ENCODE data around the gene HIVEP3. TPM values are rescaled to one million over a fixed set of nuclear protein-coding genes. Genes with fewer than 3 reads are reported as not detected.
A peak's percentile ranks its signal among the peaks of the same experiment; 100 is the strongest.

The HIVEP3 gene
- polyA plus RNA-seq, 1 of the 3 experiments (the other 2 are of a cell fraction) = 6.4 TPM

DNA sequence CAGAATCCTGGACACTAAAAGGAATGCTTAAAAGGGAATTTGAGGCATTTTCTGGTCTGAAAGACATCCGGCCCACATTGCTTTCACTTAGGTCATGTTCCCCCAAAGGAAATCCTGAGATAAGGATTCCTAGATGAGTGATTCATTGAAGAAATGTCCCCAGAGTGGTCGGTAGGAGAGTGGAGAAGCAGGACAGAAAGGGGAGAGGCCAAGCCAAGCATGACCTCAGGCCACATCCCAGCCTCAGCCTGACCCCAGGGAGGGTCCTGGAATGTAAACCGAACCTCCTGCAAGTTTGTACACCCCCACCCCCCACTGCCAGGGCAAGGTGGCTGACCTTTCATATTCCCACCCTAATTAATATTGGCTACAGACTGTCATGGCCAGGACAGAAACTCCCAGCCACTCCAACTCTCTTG, 16.6 kb downstream of the HIVEP3 start:
- ChIA-PET CTCF (interaction anchor here (1.6 kb wide), 1 partner anchor 328 kb away, joined by 5 read pairs; no protein-coding TSS in a partner anchor), POLR2A (no interaction called here)
- peaks cover 20% of the 10 kb centered on the region for H3K79me2 ChIP-seq (ENCODE audit: insufficient read depth)
- H3F3A ChIP-seq (replicated peaks; ENCODE audit: insufficient read depth) = peaks cover 28% of the 10 kb centered on the region
- DNase-seq = no peak
- peaks cover 10 to 47% of the 10 kb centered on the region in 2 experiments; a peak in 3 of 4 replicates for H3K4me1 ChIP-seq (ENCODE audit: control insufficient read depth in 1 of 2, insufficient read depth in 2 of 2, low read depth in 1 of 2, low read length in 1 of 2)
- TF ChIP-seq POLR2AphosphoS5 (IDR thresholded peaks at IDR 0.05; ENCODE audit: low read depth, low read length) = peak; percentile 72; the same call in 1 of the 2 replicates
- peak; percentile 18; the same call in 1 of the 2 replicates for TF ChIP-seq MAX (IDR thresholded peaks at IDR 0.05; ENCODE audit: low read depth)
- no peak for TF ChIP-seq CTCF (IDR thresholded peaks at IDR 0.05)
- TF ChIP-seq FOSL2 (IDR thresholded peaks at IDR 0.05; ENCODE audit: borderline replicate concordance, low read depth) = peak; percentile 89
- peak; percentile 51; the same call in 1 of the 2 replicates for TF ChIP-seq NFIC (IDR thresholded peaks at IDR 0.05; ENCODE audit: borderline replicate concordance)
- peak in 1 of 2 experiments; percentile 86; a peak in 2 of 4 replicates for TF ChIP-seq EP300 (IDR thresholded peaks at IDR 0.05; ENCODE audit: borderline replicate concordance in 1 of 2, low read depth in 1 of 2, low read length in 1 of 2)
- TF ChIP-seq RXRA (IDR thresholded peaks at IDR 0.05; ENCODE audit: borderline replicate concordance, low read depth) = peak; percentile 88; the same call in 1 of the 2 replicates
- peak; percentile 79 for TF ChIP-seq JUND (IDR thresholded peaks at IDR 0.05)
- TF ChIP-seq SMC3 (IDR thresholded peaks at IDR 0.05; ENCODE audit: low read depth, low read length) = no peak
- TF ChIP-seq TEAD4 (IDR thresholded peaks at IDR 0.05; ENCODE audit: borderline replicate concordance, insufficient read depth) = peak; percentile 90
- TF ChIP-seq NRF1 (IDR thresholded peaks at IDR 0.05; ENCODE audit: low read depth, low read length) = no peak
- TF ChIP-seq TCF12 (IDR thresholded peaks at IDR 0.05) = peak; percentile 75
- no peak for TF ChIP-seq RAD21 (IDR thresholded peaks at IDR 0.05; ENCODE audit: low read length)
- 0 out of 2 replicates have a peak, but pooled peaks have one; percentile 43 for TF ChIP-seq SIN3A (IDR thresholded peaks at IDR 0.05; ENCODE audit: borderline replicate concordance, low read depth, low read length)
- TF ChIP-seq ZBTB33 (IDR thresholded peaks at IDR 0.05; ENCODE audit: borderline replicate concordance, low read depth) = no peak
- TF ChIP-seq, protein P1, sequence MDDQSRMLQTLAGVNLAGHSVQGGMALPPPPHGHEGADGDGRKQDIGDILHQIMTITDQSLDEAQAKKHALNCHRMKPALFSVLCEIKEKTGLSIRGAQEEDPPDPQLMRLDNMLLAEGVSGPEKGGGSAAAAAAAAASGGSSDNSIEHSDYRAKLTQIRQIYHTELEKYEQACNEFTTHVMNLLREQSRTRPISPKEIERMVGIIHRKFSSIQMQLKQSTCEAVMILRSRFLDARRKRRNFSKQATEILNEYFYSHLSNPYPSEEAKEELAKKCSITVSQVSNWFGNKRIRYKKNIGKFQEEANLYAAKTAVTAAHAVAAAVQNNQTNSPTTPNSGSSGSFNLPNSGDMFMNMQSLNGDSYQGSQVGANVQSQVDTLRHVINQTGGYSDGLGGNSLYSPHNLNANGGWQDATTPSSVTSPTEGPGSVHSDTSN (IDR thresholded peaks at IDR 0.05) = peak; percentile 73
- H3K9me3 ChIP-seq = no peaks in the 10 kb centered on the region
- H4K20me1 ChIP-seq (ENCODE audit: insufficient read depth) = no peaks in the 10 kb centered on the region
- H3K36me3 ChIP-seq (replicated peaks in 1 of 2; ENCODE audit: control insufficient read depth in 1 of 2, insufficient read depth in 2 of 2, low read length in 1 of 2) = no peaks in the 10 kb centered on the region
- 9% methylated on average over 3 of the region's 3 CpGs for WGBS (ENCODE audit: low lambda C conversion rate)
- H3K9ac ChIP-seq = peak overlapping the region; percentile 70
- H2AFZ ChIP-seq (ENCODE audit: low read depth) = 0 out of 2 replicates have a peak overlapping the region, but pooled peaks have one; percentile 4
- no peaks in the 10 kb centered on the region for H3K9me2 ChIP-seq
- no peaks in the 10 kb centered on the region for H3K27me3 ChIP-seq (ENCODE audit: insufficient read depth)
- peak overlapping the region in 1 of 2 experiments; percentile 31; a peak in 1 of 4 replicates for H3K4me3 ChIP-seq (ENCODE audit: low read depth in 2 of 2, low read length in 1 of 2)
- peak overlapping the region; percentile 79 for H3K4me2 ChIP-seq
- H3K27ac ChIP-seq (ENCODE audit: low read depth in 2 of 2, low read length in 1 of 2) = peak overlapping the region; percentile 51 to 89; a peak in 3 of 4 replicates
